NCI-H1105 (cell line): ENCODE results near the gene RDH13.
"Not testable (repeated sequence)": the region's sequence is repeated elsewhere in the genome, so short reads cannot be mapped to it uniquely, and the experiment has no call there.

Experiments
- DNase-seq: peaks from one replicate; lab custom pipeline; 2025; lab: John Stamatoyannopoulos, UW

Gene RDH13

DNA sequence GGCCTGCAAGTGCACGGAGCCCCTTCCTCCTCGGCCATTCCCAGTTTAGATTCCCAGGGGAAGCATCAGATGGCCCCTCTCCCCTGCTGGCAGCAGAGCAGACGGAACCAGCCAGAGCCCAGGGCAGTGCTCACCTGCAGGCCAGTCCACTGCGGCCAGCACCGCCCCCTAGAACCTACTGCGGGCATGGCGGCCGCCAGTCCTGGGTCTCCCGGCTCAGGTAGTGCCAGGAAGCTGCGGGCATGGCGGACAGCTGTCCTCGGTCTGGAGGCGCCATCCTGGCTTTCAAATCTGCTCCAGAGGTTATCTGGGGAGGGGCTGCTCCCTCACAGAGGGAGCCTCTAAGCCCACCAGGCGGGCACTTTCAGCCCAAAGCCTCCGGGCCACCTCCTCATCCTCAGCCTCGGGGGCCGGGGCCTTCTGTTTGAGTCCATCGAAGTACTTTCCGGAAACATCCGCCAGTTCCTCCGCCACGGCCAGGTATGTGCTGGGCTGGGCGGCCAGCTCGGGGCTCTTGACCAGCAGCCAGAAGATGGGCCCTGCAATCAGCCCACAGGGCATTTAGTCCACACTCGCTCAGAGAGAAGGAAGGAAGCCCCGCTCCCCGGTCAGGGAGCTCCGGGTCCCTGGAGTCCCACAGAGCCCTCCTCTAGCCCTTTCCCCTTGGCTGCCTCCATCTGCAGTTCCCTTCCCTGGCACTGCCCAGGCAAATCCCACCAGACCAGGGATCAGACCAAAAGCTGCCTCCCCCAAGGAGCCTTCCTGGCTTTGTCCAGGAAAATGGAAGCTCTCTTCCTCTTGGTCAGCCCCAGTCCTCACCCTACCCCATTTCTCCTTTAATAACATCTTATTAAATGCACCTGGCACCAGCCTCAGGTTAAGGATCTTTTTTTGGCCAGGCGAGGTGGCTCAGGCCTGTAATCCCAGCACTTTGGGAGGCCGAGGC lies 17.9 kb downstream of the RDH13 start:
- no peak for DNase-seq

DNA sequence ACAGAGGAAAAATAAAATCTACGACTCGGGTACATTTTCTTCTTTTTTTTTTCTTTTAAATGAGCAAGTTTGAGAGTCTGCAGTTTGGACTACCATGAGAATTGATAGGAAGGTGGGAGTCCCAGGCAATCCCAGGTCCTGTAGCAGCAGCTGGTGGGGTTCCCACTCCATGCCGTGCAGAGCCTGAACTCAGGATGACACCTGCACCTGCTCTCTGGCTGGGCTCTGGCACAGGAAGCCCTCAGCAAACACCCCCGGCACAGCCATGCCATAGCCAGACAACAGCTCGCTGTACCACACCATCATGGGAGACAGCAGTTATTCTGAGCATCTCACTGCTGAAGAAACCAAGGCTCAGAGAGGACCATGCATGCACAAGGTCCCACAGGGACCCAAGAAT lies 18.7 kb downstream of the RDH13 start:
- no peak for DNase-seq

DNA sequence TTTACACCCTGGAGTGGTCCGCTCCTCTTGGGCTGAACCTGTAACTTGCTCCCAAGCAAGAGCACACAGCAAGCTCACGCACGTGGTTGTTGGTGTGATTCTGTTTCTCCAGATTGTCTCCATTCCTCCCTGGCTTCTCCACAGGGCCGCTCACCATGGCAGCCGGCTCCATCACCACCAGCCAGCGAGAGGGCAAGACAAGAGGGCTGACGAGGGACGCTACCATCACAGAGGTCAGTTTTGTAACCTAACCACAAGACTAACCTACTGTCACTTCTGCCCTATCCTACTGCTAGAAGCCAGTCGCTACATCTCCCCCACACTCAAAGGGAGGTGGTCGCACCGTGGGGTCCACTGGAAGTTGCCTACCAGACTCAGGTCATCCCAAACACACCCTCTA lies 20.3 kb downstream of the RDH13 start:
- DNase-seq: no peak

DNA sequence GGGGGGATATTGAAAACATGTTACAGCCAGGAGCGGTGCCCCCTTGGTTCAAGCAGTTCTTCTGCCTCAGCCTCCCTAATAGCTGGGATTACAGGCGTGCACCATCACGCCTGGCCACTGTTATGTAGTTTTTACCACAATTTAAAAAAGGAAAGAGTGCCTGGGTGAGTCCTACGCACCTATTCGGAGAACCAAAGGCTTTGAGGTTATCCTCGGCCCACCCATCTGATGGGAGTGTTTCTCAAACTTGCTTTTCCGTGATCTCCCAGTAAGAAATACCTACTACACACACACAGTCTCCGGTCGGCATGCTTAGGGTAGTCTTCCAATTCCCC lies 20.6 kb downstream of the RDH13 start:
- no peak for DNase-seq

DNA sequence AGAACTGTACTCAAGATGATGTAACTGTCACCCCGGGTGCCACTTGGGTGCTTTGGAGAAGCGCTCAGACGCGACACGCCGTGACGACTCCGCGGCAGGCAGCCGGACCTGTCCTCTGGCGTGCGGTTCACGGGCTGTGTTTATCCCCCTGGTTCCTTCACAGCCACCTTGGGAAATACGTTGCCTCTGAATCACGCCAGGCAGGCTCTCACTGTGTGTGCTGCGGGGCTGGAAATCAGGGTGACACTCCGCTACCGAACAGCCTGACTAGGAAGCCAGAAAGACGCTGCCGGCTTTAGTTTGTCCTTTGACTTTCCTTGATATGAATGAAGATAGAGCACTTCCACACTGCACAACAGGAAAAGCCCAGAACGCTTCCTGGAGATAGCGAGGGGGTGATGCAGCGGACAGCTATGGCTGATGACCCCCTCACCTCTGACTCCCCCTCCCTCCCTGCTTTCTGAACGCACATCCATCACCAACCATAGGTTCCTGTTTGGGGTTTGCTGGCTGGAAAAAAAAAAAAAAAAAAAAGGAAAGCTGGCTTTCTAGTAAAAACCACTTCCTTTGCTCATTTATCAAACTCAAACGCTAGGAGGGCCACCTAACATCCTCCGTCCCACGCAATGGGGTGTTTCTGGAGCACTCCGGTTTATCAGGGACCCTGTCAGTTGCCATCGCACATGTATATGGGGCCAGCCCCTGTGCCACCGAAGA lies 21.2 kb downstream of the RDH13 start:
- DNase-seq: no peak

DNA sequence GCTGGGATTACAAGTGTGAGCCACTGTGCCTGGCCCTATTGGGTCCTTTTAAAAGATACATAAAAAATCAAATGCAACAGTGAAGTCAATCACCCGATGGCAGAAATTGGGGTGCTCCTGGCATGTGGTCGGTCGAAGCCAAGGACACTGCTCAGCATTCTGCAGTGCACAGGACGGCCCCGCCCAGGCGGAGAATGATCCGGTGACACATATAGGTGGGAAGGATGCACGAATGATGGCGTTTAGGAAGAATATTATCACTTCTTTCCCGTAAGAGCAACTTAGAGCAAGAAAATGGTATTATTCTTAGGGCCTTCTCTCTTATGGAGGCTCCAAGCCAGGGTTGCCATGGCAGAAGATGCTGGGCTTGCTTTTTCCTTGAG lies 21.7 kb downstream of the RDH13 start:
- DNase-seq: no peak

DNA sequence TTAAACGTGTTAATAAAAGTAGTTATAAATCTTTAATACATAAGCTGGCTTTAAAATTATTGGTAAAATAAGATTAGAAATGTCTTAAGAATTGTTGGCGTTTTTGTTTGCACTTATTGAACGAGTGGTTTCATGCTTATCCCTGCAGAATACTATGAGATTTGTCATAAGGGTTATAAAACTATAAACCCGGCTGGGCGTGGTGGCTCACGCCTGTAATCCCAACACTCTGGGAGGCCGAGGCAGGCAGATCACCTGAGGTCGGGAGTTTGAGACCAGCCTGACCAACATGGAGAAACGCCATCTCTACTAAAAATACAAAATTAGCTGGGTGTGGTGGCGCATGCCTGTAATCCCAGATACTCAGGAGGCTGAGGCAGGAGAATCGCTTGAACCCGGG lies 22.3 kb downstream of the RDH13 start:
- DNase-seq: not testable (repeated sequence)

DNA sequence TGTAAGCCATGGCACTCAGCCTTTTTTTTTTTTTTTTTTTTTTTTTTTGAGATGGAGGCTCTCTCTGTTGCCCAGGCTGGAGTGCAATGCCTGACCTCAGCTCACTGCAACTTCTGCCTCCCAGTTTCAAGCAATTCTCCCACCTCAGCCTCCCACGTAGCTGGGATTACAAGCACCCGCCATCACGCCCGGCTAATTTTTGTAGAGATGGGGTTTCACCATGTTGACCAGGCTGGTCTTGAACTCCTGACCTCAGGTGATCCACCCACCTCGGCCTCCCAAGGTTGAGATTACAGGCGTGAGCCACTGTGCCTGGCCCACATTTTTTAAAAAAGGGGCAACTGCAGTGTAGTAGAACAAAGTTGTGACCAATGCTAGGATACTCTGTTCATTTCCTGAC lies 25.3 kb downstream of the RDH13 start:
- not testable (repeated sequence) for DNase-seq

DNA sequence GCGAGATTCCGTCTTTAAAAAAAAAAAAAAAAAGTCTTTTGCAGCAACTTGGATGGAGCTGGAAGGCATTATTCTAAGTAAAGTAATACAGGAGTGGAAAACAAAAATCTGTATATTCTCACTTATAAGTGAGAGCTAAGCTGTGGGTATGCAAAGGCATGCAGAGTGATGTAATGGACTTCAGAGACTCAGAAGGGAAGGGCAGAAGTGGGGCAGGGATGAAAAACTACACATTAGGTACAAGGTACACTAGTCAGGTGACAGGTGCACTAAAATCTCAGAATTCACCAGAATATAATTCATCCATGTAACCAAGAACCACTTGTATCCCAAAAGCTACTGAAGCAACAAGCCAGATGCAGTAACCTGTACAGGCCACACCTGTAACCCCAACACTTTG lies 26.9 kb downstream of the RDH13 start:
- no peak for DNase-seq

DNA sequence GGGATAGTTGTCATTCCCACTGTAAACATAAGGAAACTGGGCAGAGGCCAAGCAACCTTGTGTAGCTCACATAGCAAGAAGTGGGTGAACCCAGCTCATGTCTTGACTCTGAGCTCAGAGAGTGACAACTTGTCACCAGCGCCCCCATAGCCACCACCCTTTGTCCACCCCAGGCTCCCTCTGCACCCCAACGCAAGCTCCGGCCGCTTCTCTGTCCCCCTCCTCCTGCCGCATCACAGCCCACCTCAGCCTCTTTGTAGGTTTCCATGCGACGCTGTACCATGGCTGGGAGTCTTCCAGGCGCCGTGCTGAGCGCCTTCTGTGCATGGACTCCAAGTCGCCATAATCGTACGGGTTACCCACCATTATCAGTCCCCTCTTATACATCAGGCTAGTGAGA lies 28.2 kb downstream of the RDH13 start:
- DNase-seq: no peak

DNA sequence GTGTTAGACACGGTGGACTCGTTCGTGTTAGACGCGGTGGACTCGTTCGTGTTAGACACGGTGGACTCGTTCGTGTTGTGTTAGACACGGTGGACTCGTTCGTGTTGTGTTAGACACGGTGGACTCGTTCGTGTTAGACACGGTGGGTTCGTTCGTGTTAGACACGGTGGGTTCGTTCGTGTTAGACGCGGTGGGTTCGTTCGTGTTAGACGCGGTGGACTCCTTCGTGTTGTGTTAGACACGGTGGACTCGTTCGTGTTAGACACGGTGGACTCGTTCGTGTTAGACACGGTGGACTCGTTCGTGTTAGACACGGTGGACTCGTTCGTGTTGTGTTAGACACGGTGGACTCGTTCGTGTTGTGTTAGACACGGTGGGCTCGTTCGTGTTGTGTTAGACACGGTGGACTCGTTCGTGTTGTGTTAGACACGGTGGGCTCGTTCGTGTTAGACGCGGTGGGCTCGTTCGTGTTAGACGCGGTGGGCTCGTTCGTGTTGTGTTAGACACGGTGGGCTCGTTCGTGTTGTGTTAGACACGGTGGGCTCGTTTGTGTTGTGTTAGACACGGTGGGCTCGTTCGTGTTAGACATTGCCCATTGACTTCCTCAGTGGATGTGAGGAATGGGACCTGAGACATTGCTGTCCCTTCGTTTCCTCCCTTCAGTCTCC lies 29.8 kb downstream of the RDH13 start:
- DNase-seq: not testable (repeated sequence)

DNA sequence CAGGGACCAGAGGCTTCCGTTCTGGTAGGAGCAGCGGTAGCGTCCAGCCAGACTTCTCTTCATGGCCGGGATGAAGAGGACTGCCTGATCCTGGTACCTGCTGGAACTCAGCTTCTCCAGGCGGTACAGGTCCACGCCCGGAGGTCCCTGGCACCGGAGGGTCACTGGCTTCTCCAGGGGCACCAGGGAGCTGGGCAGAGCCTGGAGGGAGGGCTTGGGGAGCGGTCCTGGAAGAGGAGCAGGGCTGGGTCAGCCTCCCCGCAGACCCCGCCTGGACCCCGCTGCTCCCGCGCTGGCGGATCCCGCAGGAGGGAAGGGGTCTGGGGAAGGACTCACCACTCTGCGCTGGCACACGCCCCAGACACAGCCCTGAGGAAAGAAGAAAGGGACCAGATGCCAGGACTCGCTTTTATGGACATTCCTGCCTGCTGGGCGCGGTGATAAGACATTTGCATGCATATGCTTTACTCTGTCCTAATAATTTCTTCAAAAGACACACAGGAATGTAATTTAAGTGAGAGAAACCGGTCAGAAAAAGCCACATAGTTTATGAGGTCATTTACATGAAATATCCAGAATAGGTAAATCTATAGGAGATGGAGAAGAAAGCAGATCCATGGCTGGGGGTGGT lies 30.7 kb downstream of the RDH13 start:
- DNase-seq: no peak

DNA sequence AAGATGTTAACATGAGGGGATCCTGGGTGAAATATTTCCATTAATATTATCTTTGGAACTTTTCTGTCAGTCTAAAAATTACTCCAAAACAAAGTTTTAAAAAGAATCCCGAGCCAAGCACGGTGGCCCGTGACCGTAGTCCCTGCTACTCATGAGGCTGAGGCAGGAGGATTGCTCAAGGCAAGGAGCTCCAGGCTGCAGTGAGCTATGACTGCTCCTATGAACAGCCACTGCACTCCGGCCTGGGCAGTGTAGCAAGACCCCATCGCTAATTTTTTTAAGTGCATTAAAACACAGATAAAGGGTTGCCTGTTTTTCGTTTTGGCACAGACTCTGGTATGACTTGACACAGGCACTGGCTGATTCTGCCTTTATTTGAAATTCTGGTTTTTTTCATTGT lies 31.8 kb downstream of the RDH13 start:
- DNase-seq: no peak

DNA sequence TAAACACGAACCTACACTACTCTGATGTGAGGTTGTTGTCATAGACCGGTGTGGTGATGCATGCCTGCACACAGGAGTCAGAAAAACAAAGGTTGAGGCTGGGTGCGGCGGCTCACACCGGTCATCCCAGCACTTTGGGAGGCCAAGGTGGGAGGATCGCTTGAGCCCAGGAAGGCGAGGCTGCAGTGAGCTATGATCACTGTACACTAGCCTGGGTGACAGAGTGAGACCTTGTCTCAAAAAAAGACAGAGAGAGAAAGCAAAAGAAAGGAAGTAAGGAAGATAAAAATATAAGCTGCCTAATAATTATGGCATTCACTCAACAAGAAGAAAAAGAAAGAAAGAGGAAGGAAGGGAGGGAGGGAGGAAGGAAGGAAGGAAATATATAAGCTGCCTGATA lies 34.2 kb downstream of the RDH13 start:
- DNase-seq: no peak

DNA sequence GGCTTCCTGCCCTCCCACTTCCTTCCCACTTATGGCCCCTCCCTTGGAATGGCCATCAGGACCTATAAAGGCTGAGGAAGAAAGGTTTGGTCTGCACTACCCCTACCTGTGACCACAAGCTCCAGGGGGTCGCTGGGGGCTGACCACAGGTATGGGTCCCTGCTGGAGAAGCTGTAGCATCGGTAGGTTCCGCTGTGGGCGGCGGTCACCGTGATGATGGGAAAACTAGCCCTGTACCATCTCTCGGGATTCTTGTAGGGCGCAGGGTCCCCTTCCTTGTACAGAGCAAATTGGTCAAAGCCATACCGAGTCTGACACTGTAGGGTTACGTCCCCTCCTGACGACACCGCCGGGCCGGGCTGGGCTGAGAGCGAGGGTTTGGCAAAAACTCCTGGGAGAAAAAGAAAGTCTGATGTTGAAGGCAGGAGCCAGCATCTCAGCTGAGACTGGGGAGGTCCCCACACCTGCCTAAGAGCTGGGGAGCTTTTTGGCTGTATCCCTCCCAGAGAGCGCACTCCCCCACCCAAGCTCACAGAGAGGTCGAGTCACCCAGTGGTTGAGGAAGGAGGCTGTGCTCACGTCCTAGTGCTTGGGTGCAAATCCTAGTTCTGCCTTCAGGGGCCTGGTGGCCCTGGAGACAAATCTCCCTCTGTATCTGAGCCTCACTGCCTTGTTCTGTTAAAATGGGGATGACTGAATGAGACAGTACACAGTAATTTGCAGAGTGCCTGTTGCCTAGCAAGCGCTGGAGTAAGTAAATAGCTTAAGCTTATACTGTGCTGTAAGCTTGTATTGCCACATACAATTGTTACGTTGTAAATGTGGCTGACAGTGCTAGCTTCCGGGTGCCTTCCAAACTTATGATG lies 35.2 kb downstream of the RDH13 start:
- DNase-seq: no peak

DNA sequence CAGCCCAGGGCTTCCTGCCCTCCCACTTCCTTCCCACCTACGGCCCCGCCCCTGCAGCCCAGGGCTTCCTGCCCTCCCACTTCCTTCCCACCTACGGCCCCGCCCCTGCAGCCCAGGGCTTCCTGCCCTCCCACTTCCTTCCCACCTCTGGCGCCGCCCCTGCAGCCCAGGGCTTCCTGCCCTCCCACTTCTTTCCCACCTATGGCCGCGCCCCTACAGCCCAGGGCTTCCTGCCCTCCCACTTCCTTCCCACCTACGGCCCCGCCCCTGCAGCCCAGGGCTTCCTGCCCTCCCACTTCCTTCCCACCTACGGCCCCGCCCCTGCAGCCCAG lies 35.8 kb downstream of the RDH13 start:
- DNase-seq: not testable (repeated sequence)

DNA sequence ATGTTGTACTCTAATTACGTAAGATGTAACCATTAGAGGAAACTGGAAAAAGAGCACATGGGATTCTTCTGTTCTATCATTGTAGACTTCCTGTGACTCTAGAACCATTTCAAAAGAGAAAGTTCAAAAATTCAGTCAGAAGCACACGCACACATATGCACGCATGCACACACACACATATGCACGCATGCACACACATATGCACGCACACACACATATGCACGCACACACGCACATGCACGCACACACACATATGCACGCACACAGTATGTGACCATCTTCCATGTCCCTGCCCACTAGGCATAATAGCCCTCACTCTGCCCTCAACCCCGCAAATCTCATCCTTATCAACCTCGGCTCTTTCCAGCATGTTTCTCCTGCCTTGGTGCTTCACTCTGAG lies 38.8 kb downstream of the RDH13 start:
- DNase-seq: no peak

DNA sequence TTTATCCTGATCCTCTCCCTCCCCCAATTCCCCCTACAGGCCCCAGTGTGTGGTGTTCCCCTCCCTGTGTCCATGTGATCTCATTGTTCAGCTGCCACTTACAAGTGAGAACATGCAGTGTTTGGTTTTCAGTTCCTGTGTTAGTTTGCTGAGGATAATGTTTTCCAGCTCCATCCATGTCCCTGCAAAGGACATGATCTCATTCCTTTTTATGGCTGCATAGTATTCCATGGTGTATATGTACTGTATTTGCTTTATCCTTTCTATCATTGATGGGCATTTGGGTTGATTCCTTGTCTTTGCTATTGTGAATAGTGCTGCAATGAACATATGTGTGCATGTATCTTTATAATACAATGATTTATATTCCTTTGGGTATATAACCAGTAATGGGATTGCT lies 42.6 kb downstream of the RDH13 start:
- not testable (repeated sequence) for DNase-seq

DNA sequence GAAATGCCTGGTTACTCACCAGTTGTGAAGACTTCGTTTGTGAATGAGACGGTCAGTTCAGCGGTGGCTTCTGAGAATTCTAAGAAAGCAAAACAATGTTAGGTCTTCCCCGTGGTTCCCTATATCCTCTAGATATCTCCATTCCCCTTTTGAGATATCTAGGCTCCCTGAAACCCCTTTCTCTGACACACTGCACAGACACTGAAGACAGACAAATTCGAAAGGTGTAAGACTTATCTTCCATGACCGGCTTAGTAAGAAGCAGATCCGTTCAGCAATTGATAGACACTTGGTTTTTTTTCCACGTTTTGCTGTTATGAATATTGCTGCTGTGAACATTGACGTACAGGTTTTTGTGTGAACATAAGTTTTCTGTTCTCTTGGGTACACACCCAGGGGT lies 44.3 kb downstream of the RDH13 start:
- DNase-seq: no peak

DNA sequence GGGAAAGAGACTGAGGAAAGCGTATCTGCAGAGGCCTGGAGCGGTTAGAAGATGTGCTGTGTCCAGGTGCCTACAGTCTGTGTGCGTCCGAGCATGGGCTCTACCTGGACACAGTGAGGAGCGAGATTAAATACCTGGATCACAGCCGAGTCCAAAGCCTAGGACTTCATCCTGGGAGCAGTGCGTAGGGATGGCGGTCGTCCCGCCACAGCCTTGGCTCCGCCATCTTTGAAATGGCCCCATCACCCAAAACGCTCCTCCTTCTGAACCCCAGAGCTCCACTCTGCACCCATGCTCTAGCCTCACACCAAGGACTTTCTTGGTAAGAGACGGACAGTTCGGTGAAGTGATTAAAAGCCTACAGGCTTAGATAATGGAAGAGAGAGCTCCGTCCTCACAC lies 44.7 kb downstream of the RDH13 start:
- no peak for DNase-seq

DNA sequence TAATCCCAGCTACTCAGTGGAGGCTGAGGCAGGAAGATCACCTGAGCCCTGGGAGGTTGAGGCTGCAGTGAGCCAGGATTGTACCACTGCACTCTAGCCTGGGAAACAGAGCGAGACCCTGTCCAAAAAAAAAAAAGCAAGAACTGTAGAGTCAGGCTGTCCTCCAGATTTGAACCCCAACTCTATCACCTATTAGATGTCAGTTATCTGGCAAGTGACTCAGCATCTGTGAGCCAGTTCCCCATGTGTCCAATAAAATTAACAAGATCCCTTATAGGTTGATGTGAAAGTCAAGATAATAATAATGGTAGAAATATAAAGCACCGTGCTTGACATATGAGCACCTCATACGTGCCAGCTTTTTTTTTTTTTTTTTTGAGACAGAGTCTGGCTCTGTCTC lies 46.9 kb downstream of the RDH13 start:
- DNase-seq: no peak

DNA sequence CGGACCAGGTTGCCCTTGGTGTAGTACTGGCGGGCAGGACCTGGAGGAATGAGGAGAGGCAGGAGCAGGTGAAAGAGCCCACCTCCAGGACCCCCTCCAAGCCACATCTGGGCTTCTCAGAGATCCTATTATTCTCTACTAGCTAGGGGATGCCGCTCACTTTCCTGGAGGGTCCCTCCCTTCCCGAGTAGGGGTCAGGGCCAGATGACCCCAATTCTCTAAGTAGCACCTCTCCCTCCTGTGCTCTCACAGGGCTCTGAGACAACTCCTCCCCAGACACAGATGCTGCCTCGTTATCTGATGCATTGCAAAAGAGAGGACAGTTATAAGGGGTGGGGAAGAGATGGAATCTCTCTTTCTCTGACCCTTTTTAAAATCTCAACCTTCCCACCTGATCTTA lies 47.8 kb downstream of the RDH13 start:
- DNase-seq: no peak
